ENCODE measurements around the gene LRP11.

DNA sequence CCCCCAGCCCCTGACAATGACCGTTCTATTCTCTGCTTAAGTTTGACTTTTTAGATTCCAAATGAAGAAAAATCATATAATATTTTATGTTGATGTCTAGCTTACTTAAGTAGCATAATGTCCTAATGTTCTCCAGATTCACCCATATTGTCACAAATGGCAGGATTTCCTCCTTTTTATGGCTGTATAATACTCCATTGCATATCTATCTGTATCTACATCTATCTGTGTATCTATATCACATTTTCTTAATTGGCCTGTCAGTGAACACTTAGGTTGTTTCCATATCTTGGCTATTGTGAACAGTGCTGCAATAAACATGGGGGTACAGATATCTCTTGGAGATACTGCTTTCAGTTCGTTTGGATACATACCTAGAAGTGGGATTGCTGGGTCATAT is 7.0 kb upstream of the LRP11 start:
- TF ChIP-seq, protein P1, sequence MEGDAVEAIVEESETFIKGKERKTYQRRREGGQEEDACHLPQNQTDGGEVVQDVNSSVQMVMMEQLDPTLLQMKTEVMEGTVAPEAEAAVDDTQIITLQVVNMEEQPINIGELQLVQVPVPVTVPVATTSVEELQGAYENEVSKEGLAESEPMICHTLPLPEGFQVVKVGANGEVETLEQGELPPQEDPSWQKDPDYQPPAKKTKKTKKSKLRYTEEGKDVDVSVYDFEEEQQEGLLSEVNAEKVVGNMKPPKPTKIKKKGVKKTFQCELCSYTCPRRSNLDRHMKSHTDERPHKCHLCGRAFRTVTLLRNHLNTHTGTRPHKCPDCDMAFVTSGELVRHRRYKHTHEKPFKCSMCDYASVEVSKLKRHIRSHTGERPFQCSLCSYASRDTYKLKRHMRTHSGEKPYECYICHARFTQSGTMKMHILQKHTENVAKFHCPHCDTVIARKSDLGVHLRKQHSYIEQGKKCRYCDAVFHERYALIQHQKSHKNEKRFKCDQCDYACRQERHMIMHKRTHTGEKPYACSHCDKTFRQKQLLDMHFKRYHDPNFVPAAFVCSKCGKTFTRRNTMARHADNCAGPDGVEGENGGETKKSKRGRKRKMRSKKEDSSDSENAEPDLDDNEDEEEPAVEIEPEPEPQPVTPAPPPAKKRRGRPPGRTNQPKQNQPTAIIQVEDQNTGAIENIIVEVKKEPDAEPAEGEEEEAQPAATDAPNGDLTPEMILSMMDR (IDR thresholded peaks at IDR 0.05; ENCODE audit: poor library complexity): no peak
- TF ChIP-seq EZH2phosphoT487 (IDR thresholded peaks at IDR 0.05; ENCODE audit: low read depth, severe bottlenecking, unreplicated experiment): no peak

Measured in hepatocyte (in vitro differentiated cells).